ENCODE data around the gene DNAAF5. TPM values are rescaled to one million over a fixed set of nuclear protein-coding genes. Genes with fewer than 3 reads are reported as not detected.

Gene DNAAF5
- polyA plus RNA-seq, 1 experiment: 27.0 TPM

DNA sequence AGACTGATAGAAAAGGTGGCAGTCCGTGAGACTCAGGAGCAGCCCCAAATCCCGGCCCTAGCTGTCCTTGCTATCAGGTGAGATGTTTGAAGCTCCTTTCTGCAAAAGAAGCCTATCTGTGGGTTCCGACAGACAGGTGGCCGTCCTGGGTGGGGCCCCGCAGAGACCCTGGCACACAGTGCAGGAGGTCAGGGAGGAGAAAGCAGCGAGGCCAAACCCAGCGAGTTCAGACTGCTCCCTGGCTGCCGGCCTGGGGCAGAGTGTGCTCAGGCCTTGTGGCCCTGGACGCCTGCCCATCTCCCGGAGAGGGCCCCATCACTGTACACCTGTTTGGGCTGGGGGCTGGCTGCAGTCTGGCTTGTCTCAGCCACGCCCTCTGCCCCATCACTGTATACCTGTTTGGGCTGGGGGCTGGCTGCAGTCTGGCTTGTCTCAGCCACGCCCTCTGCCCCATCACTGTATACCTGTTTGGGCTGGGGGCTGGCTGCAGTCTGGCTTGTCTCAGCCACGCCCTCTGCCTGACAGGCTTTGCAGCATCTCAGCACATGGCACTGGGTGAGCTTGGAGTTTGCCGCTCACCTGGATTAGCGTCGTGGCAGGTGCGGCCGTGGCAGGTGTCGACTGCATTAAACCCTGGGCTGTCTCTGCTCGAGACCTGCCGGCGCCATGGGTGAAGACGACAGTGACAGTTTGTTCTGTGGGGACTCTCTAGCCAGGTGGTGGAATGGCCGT is 12.4 kb downstream of the DNAAF5 start:
- H3K27me3 ChIP-seq (ENCODE audit: control insufficient read depth, insufficient read depth, low read length): no peaks in the 10 kb centered on the region
- ChIA-PET CTCF (no interaction called here), POLR2A (no interaction called here)
- TF ChIP-seq, protein P1, sequence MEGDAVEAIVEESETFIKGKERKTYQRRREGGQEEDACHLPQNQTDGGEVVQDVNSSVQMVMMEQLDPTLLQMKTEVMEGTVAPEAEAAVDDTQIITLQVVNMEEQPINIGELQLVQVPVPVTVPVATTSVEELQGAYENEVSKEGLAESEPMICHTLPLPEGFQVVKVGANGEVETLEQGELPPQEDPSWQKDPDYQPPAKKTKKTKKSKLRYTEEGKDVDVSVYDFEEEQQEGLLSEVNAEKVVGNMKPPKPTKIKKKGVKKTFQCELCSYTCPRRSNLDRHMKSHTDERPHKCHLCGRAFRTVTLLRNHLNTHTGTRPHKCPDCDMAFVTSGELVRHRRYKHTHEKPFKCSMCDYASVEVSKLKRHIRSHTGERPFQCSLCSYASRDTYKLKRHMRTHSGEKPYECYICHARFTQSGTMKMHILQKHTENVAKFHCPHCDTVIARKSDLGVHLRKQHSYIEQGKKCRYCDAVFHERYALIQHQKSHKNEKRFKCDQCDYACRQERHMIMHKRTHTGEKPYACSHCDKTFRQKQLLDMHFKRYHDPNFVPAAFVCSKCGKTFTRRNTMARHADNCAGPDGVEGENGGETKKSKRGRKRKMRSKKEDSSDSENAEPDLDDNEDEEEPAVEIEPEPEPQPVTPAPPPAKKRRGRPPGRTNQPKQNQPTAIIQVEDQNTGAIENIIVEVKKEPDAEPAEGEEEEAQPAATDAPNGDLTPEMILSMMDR (IDR thresholded peaks at IDR 0.05; ENCODE audit: insufficient read depth, low read depth, low read length): no peak
- peaks cover 13% of the 10 kb centered on the region for H3K36me3 ChIP-seq (ENCODE audit: control insufficient read depth, insufficient read depth, low read length)
- H3K4me3 ChIP-seq (ENCODE audit: low read depth, low read length): no peak overlapping the region
- no peak for DNase-seq (ENCODE audit: low read depth)

DNA sequence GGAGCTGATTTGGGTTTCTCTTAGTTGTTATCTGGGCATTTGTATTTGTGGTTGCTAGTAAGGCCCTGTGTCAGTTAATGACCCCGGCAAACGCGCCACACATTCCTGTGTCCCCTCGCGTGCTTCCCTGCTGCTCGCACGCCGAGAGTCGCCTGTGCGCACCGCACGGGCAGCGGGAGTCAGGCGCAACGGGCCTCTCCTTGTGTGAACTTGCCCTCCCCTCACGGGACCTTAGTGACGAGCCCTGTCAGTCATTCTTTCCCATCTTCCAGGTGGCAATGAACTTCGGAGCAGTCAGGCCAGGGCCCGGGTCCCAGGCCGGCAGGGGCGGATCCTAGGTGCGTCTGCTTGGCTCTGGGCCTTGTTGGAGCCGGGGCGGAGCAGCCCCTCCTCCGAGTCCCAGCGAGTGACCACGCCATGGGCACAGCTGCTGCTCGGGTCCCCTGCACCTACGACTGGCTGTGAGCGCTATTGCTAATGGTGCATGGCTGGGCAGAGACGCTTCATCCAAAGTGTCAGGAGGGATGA is 13.0 kb downstream of the DNAAF5 start:
- POLR2A ChIA-PET: no interaction called here
- CTCF ChIA-PET: no interaction called here
- peaks cover 13% of the 10 kb centered on the region for H3K36me3 ChIP-seq (ENCODE audit: control insufficient read depth, insufficient read depth, low read length)
- DNase-seq (ENCODE audit: low read depth): no peak
- TF ChIP-seq, protein P1 (IDR thresholded peaks at IDR 0.05; ENCODE audit: insufficient read depth, low read depth, low read length): no peak
- H3K4me3 ChIP-seq (ENCODE audit: low read depth, low read length): no peak overlapping the region
- no peaks in the 10 kb centered on the region for H3K27me3 ChIP-seq (ENCODE audit: control insufficient read depth, insufficient read depth, low read length)

DNA sequence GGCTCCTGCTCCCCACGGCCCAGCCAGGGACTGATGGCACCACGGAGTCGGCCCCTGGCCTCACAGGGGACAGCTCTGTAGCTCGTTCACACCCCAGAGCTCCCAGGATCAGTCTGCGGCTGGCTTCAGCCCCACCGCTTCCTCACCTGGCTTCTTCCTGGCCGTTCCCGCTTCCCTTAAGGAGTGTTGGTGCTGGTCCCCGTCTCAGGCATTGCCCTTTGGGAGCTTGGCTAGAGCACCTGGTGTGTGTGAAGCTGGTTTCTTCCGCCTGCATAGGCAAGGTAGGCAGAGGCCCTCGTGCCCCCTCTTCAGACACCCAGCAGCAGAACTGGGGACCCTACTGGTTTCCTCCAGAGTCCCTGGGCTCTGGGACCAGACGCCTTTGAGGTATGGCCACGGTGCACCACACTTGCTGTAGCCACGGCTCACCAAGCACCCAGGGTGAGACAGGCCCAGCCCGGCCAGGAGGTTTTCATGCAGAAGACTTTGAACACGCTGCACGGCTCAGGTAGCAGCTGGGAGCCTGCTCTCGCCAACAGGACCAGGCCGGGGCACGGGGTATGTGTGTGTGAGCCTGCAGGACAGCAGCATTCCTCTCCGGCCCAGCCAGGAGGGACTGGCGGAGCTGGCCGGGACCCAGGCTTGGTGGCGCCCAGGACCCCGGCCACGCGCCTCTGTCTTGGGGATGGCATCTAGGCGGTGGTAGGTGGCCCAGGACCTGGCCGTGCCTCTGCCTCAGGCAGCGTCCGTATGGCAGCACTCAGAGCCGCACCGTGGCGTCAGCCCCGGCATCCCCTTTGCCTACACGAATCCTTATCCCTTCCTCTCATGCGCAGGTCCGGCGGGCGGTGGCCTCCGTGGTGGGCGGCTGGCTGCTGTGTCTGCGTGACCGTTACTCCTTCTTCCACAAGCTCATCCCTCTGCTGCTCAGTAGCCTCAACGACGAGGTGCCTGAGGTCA is 13.8 kb downstream of the DNAAF5 start:
- CTCF ChIA-PET: no interaction called here
- POLR2A ChIA-PET: no interaction called here

DNA sequence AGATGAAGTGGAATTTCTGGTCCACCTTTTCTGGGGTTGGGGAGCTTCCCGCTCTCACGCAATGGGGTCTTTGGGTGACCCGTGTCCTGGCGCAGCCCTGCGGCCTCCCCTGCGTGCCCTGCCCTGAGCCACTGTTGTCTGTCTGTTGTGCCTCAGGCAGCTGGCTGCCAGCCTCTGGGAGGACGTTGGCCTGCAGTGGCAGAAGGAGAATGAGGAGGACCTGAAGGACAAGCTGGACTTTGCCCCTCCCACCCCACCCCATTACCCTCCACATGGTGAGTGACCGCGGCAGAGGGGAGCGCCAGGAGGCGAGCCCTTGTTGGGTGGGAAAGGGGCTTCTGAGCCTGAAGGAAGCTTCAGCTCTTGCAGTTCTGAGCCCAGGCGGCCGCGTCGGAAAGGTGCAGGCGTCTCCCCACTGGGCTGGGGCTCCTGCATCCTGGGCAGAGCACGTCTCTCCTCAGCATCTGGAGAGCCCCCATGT is 14.7 kb downstream of the DNAAF5 start:
- POLR2A ChIA-PET: no interaction called here
- TF ChIP-seq, protein P1 (IDR thresholded peaks at IDR 0.05; ENCODE audit: insufficient read depth, low read depth, low read length): no peak
- CTCF ChIA-PET: no interaction called here
- no peak for DNase-seq (ENCODE audit: low read depth)
- Histone ChIP-seq H3K4me3 (ENCODE audit: low read depth, low read length) (no peak overlapping the region), H3K36me3 (ENCODE audit: control insufficient read depth, insufficient read depth, low read length) (peaks cover 13% of the 10 kb centered on the region), H3K27me3 (ENCODE audit: control insufficient read depth, insufficient read depth, low read length) (no peaks in the 10 kb centered on the region)

More for the DNA sequence above, 13.8 kb downstream of the DNAAF5 start:
- TF ChIP-seq, protein P1 (IDR thresholded peaks at IDR 0.05; ENCODE audit: insufficient read depth, low read depth, low read length): no peak
- H3K27me3 ChIP-seq (ENCODE audit: control insufficient read depth, insufficient read depth, low read length): no peaks in the 10 kb centered on the region
- no peak overlapping the region for H3K4me3 ChIP-seq (ENCODE audit: low read depth, low read length)
- no peak for DNase-seq (ENCODE audit: low read depth)
- H3K36me3 ChIP-seq (ENCODE audit: control insufficient read depth, insufficient read depth, low read length): peaks cover 13% of the 10 kb centered on the region

DNA sequence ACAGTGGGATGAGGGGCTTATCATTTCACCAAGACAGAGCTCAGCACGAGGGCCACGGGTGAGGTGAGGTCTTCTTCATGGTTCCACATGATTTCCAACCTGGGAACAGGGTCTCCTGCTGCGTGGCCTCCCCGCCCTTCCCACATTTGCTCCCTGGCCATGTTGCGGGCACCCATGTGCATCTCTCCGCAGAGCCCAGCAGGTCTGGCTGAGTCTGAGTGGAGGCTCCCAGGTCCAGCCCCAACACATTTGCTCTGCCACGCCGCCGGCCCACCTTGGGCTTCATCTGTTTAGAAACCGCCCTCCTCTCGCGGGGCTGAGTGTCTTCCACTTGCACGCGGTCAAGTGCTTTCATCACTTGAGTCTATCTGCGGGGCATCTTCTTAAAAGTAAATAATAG is 15.4 kb downstream of the DNAAF5 start:
- Histone ChIP-seq H3K36me3 (ENCODE audit: control insufficient read depth, insufficient read depth, low read length) (peaks cover 13% of the 10 kb centered on the region), H3K4me3 (ENCODE audit: low read depth, low read length) (no peak overlapping the region), H3K27me3 (ENCODE audit: control insufficient read depth, insufficient read depth, low read length) (no peaks in the 10 kb centered on the region)
- ChIA-PET CTCF (no interaction called here), POLR2A (no interaction called here)
- DNase-seq (ENCODE audit: low read depth): no peak
- TF ChIP-seq, protein P1 (IDR thresholded peaks at IDR 0.05; ENCODE audit: insufficient read depth, low read depth, low read length): no peak

All from BJ (cell line).